IgD-negative memory B cell (primary cell): ENCODE results near the gene SLC25A33. TPM values are rescaled to one million over a fixed set of nuclear protein-coding genes. Genes with fewer than 3 reads are reported as not detected.
"Not testable (repeated sequence)": the region's sequence is repeated elsewhere in the genome, so short reads cannot be mapped to it uniquely, and the experiment has no call there.

Experiments used
- H3K27ac Mint-ChIP-seq, 3 donors: one replicate each; pipeline ENCODE4 v1.8.0; 2020 to 2022; ENCODE audit warnings: mild to moderate bottlenecking in 3 of 3, mixed read lengths in 3 of 3, moderate library complexity in 1 of 3
- H3K27me3 Mint-ChIP-seq: one replicate; pipeline ENCODE4 v1.8.0; 2021; ENCODE audit warnings: mixed read lengths
- H3K36me3 Mint-ChIP-seq: one replicate; pipeline ENCODE4 v1.8.0; 2020; ENCODE audit warnings: mild to moderate bottlenecking, mixed read lengths
- H3K4me1 Mint-ChIP-seq, 3 donors: one replicate each; pipeline ENCODE4 v1.8.0; 2020 to 2022; ENCODE audit warnings: mixed read lengths in 3 of 3, mild to moderate bottlenecking in 1 of 3
- H3K4me3 Mint-ChIP-seq, 4 donors: one replicate each; pipeline ENCODE4 v1.8.0; 2020 to 2022; ENCODE audit warnings: mild to moderate bottlenecking in 4 of 4, mixed read lengths in 4 of 4, moderate library complexity in 3 of 4
- H3K9me3 Mint-ChIP-seq, 3 donors: one replicate each; pipeline ENCODE4 v1.8.0; 2020 to 2021; ENCODE audit warnings: mixed read lengths in 3 of 3, mild to moderate bottlenecking in 1 of 3
- polyA plus RNA-seq: library from polyadenylated mRNA; unstranded; fragments of 300-500 nt; fragmentation: Illumina TruSeq; gene quantifications from one replicate; pipeline ENCODE4 v1.2.3, GENCODE V29; 2021

The SLC25A33 gene
- polyA plus RNA-seq: 7.5 TPM

- Mint-ChIP-seq H3K36me3 (no peaks in the 10 kb centered on the region), H3K4me3 (peak within 1 kb of the TSS; percentile 91 to 96 (median 95)), H3K9me3 (no peaks in the 10 kb centered on the region), H3K4me1 (peaks cover 15 to 25% (median 21%) of the 10 kb centered on the region in 3 donors), H3K27me3 (no peaks in the 10 kb centered on the region), H3K27ac (peak within 1 kb of the TSS; percentile 96 to 97 (median 97))
Observed at GRCh38 chr1:9539165-9539828, at the start of gene SLC25A33. Gene SLC25A33 (plus strand): TSS chr1:9539465. CDS start chr1:9539692, 227 bp downstream.

GRCh38 chr1:9490605-9491339 lies 48.5 kb upstream of the SLC25A33 start:
- H3K36me3 Mint-ChIP-seq: peaks cover 2% of the 10 kb centered on the region
- H3K4me1 Mint-ChIP-seq: peaks cover 0 to 5% (median 2%) of the 10 kb centered on the region in 3 donors
- peak overlapping the region in 1 of 4 donors; percentile 0 for H3K4me3 Mint-ChIP-seq
- no peaks in the 10 kb centered on the region for H3K9me3 Mint-ChIP-seq
- H3K27me3 Mint-ChIP-seq: peaks cover 15% of the 10 kb centered on the region
- H3K27ac Mint-ChIP-seq: no peak overlapping the region

GRCh38 chr1:9493326-9493725 lies 45.9 kb upstream of the SLC25A33 start:
- H3K9me3 Mint-ChIP-seq: no peaks in the 10 kb centered on the region
- H3K27me3 Mint-ChIP-seq: peaks cover 16% of the 10 kb centered on the region
- H3K27ac Mint-ChIP-seq: no peak overlapping the region
- peaks cover 2% of the 10 kb centered on the region for H3K36me3 Mint-ChIP-seq
- peaks cover 0 to 5% (median 2%) of the 10 kb centered on the region in 3 donors for H3K4me1 Mint-ChIP-seq
- H3K4me3 Mint-ChIP-seq: no peak overlapping the region

- peaks cover 20% of the 10 kb centered on the region for H3K27me3 Mint-ChIP-seq
- no peaks in the 10 kb centered on the region for H3K36me3 Mint-ChIP-seq
- peaks cover 0 to 5% (median 2%) of the 10 kb centered on the region in 3 donors for H3K4me1 Mint-ChIP-seq
- peak overlapping the region in 3 of 4 donors; percentile 55 to 90 (median 57) for H3K4me3 Mint-ChIP-seq
- H3K9me3 Mint-ChIP-seq: no peaks in the 10 kb centered on the region
- H3K27ac Mint-ChIP-seq: no peak overlapping the region
Observed at GRCh38 chr1:9494936-9495758, 44.1 kb upstream of the SLC25A33 start.

GRCh38 chr1:9495854-9496374 lies 43.4 kb upstream of the SLC25A33 start:
- H3K36me3 Mint-ChIP-seq: no peaks in the 10 kb centered on the region
- no peaks in the 10 kb centered on the region for H3K9me3 Mint-ChIP-seq
- H3K4me3 Mint-ChIP-seq: peak overlapping the region in 3 of 4 donors; percentile 7 to 90 (median 57)
- H3K27ac Mint-ChIP-seq: no peak overlapping the region
- H3K27me3 Mint-ChIP-seq: peaks cover 22% of the 10 kb centered on the region
- peaks cover 0 to 5% (median 2%) of the 10 kb centered on the region in 3 donors for H3K4me1 Mint-ChIP-seq

GRCh38 chr1:9500756-9501754 lies 38.2 kb upstream of the SLC25A33 start:
- H3K27ac Mint-ChIP-seq: no peak overlapping the region
- H3K4me1 Mint-ChIP-seq: no peaks in the 10 kb centered on the region
- no peaks in the 10 kb centered on the region for H3K9me3 Mint-ChIP-seq
- peaks cover 9% of the 10 kb centered on the region for H3K27me3 Mint-ChIP-seq
- H3K4me3 Mint-ChIP-seq: no peak overlapping the region
- no peaks in the 10 kb centered on the region for H3K36me3 Mint-ChIP-seq

GRCh38 chr1:9503001-9503675 lies 36.1 kb upstream of the SLC25A33 start:
- Mint-ChIP-seq H3K9me3 (no peaks in the 10 kb centered on the region), H3K27ac (no peak overlapping the region), H3K36me3 (no peaks in the 10 kb centered on the region), H3K4me3 (no peak overlapping the region), H3K4me1 (no peaks in the 10 kb centered on the region), H3K27me3 (peaks cover 14% of the 10 kb centered on the region)

- no peaks in the 10 kb centered on the region for H3K9me3 Mint-ChIP-seq
Observed at GRCh38 chr1:9505143-9505542, 34.1 kb upstream of the SLC25A33 start.

GRCh38 chr1:9506901-9507300 lies 32.4 kb upstream of the SLC25A33 start:
- Mint-ChIP-seq H3K4me3 (no peak overlapping the region), H3K4me1 (no peaks in the 10 kb centered on the region), H3K36me3 (no peaks in the 10 kb centered on the region), H3K27me3 (peaks cover 6% of the 10 kb centered on the region), H3K9me3 (no peaks in the 10 kb centered on the region), H3K27ac (peak overlapping the region in 1 of 3 donors; percentile 35)

More at GRCh38 chr1:9505143-9505542, 34.1 kb upstream of the SLC25A33 start:
- H3K27me3 Mint-ChIP-seq: peaks cover 10% of the 10 kb centered on the region
- H3K27ac Mint-ChIP-seq: no peak overlapping the region
- no peaks in the 10 kb centered on the region for H3K4me1 Mint-ChIP-seq
- H3K36me3 Mint-ChIP-seq: no peaks in the 10 kb centered on the region
- H3K4me3 Mint-ChIP-seq: no peak overlapping the region

- Mint-ChIP-seq H3K27ac (peak overlapping the region in 1 of 3 donors; percentile 76), H3K9me3 (no peaks in the 10 kb centered on the region), H3K4me1 (no peaks in the 10 kb centered on the region), H3K4me3 (no peak overlapping the region), H3K27me3 (peaks cover 6% of the 10 kb centered on the region), H3K36me3 (peaks cover 2% of the 10 kb centered on the region)
Observed at GRCh38 chr1:9510130-9510529, 29.1 kb upstream of the SLC25A33 start.

- H3K9me3 Mint-ChIP-seq, H3K4me3 Mint-ChIP-seq, H3K36me3 Mint-ChIP-seq, H3K4me1 Mint-ChIP-seq, H3K27ac Mint-ChIP-seq, H3K27me3 Mint-ChIP-seq: not testable (repeated sequence)
Observed at GRCh38 chr1:9515550-9515949, 23.7 kb upstream of the SLC25A33 start.

GRCh38 chr1:9518454-9518998 lies 20.7 kb upstream of the SLC25A33 start:
- Mint-ChIP-seq H3K27me3 (peaks cover 4% of the 10 kb centered on the region), H3K4me1 (peaks cover 0 to 4% (median 2%) of the 10 kb centered on the region in 3 donors), H3K36me3 (no peaks in the 10 kb centered on the region), H3K4me3 (no peak overlapping the region), H3K27ac (no peak overlapping the region), H3K9me3 (no peaks in the 10 kb centered on the region)

- Mint-ChIP-seq H3K4me3 (peak overlapping the region in 1 of 4 donors; percentile 9), H3K36me3 (no peaks in the 10 kb centered on the region), H3K27me3 (peaks cover 4% of the 10 kb centered on the region), H3K9me3 (no peaks in the 10 kb centered on the region), H3K4me1 (peaks cover 2 to 4% (median 4%) of the 10 kb centered on the region in 3 donors), H3K27ac (no peak overlapping the region)
Observed at GRCh38 chr1:9520411-9520810, 18.9 kb upstream of the SLC25A33 start.
